ACC112 (cell line): ENCODE results near the gene TPPP3.

ENCODE experiments used
- H2AFZ ChIP-seq: fragments of 200-600 bp; sonication (generic); one replicate; pipeline ENCODE4 v1.6.0; 2017; ENCODE audit warnings: antibody characterized with exemption, low read length; ENCODE audit not compliant: unreplicated experiment
- H3K27ac ChIP-seq: fragments of 200-600 bp; sonication (generic); 2 replicates; pipeline ENCODE4 v1.5.1; 2014; ENCODE audit warnings: low read depth, mild to moderate bottlenecking, antibody characterized with exemption, low read length, moderate library complexity
- H3K27me3 ChIP-seq: fragments of 200-600 bp; sonication (generic); 2 replicates; pipeline ENCODE4 v1.6.1; 2014; ENCODE audit warnings: mild to moderate bottlenecking, antibody characterized with exemption, low read length, moderate library complexity, mixed read lengths; ENCODE audit not compliant: insufficient read depth
- H3K36me3 ChIP-seq: fragments of 200-600 bp; sonication (generic); 2 replicates; pipeline ENCODE4 v1.6.1; 2016; ENCODE audit warnings: mild to moderate bottlenecking, antibody characterized with exemption, low read length, moderate library complexity, mixed read lengths; ENCODE audit not compliant: insufficient read depth
- H3K4me1 ChIP-seq: fragments of 200-600 bp; sonication (generic); one replicate; pipeline ENCODE4 v1.6.1; 2016; ENCODE audit warnings: low read length, mixed read lengths; ENCODE audit not compliant: insufficient read depth, unreplicated experiment, control insufficient read depth
- H3K4me3 ChIP-seq: fragments of 200-600 bp; sonication (generic); 2 replicates; pipeline ENCODE4 v1.5.1; 2014; ENCODE audit warnings: mild to moderate bottlenecking, low read depth, low read length
- H3K79me2 ChIP-seq: fragments of 200-600 bp; sonication (generic); one replicate; pipeline ENCODE4 v1.6.0; 2016; ENCODE audit warnings: low read length; ENCODE audit not compliant: control insufficient read depth, unreplicated experiment, insufficient read depth

The TPPP3 gene

DNA sequence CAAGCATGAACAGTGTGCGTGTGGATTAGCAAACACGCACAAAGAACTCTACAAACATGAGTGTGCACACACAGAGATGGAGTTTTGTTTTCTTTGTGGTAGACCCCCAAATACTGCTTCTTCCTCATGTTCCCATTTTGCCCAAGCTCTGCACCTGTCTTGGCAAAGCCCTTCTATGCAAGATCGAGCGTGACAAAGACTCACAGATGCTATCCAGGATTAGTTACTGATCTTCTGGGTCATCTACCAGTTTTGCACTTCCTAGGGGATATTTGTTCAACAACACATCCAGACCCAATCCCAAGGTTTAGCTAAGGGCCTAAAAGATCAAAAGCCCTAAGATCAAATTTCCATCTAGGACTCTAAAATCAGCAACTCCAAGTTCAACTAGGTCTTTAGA lies 50.7 kb downstream of the TPPP3 start:
- Histone ChIP-seq H3K36me3 (no peaks in the 10 kb centered on the region), H3K27ac (no peak overlapping the region), H2AFZ (no peak overlapping the region), H3K4me3 (no peak overlapping the region), H3K4me1 (no peaks in the 10 kb centered on the region), H3K27me3 (no peaks in the 10 kb centered on the region), H3K79me2 (no peaks in the 10 kb centered on the region)

DNA sequence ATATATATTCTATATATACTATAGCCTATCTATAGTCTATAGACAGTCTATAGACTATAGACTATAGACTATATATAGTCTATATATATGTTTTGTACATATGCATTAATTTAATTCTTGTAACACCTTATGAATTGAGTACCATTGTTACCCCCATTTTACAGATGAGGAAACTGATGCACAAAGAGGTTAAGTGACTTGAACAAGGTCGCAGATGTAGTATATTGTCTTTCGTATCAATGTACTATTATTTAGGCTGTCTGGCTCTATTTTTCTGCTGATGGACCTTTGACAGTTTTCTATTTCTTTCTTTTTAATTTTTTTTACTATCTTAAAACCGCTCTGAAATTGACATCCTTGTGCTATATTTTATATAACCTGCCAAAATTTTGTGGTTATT lies 52.0 kb downstream of the TPPP3 start:
- no peak overlapping the region for H3K4me3 ChIP-seq
- no peaks in the 10 kb centered on the region for H3K27me3 ChIP-seq
- H3K4me1 ChIP-seq, result peaks cover 5% of the 10 kb centered on the region
- no peak overlapping the region for H2AFZ ChIP-seq
- H3K27ac ChIP-seq, result no peak overlapping the region
- no peaks in the 10 kb centered on the region for H3K36me3 ChIP-seq
- no peaks in the 10 kb centered on the region for H3K79me2 ChIP-seq
